Measurements from ENCODE around the gene MTARC2.

MTARC2 gene

DNA sequence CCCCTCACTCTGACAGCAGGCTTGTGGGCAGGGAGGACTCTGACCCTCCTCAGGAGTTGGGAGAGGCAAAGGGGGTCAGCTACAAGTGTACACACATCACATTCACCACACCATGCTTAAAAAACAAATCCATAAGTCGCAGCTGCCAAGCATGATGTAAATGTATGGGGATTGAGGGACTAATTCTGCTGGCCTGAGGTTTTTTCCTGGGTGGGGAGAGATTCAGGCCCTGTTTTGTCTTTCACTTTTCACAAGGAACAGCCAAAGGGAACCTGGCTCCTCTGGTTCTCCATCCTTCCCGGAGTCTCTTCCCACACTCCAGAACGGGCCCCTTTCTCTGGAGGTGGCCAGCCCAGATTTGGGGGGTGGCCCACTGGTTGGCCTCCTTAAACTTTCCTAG, 1.3 kb upstream of the MTARC2 start:
- Histone ChIP-seq H3K9ac (ENCODE audit: low read length) (no peak overlapping the region), H3K9me2 (replicated peaks; ENCODE audit: insufficient read depth, low read length) (no peaks in the 10 kb centered on the region), H4K20me1 (ENCODE audit: low read depth, low read length) (no peaks in the 10 kb centered on the region), H3K4me3 (ENCODE audit: insufficient read depth, low read length, poor library complexity, severe bottlenecking) (no peak overlapping the region), H2AFZ (ENCODE audit: low read depth, low read length, severe bottlenecking) (no peak overlapping the region), H3K27ac (ENCODE audit: low read depth, low read length) (no peak overlapping the region), H3K79me2 (ENCODE audit: insufficient read depth, low read length) (no peaks in the 10 kb centered on the region), H3K27me3 (ENCODE audit: low read length) (no peaks in the 10 kb centered on the region), H3K4me2 (ENCODE audit: low read depth, low read length, poor library complexity, severe bottlenecking) (no peak overlapping the region), H3F3A (ENCODE audit: insufficient read depth) (no peaks in the 10 kb centered on the region), H3K36me3 (ENCODE audit: low read length) (no peaks in the 10 kb centered on the region), H3K9me3 (ENCODE audit: insufficient read depth, low read length) (no peaks in the 10 kb centered on the region)
- TF ChIP-seq, protein P1, sequence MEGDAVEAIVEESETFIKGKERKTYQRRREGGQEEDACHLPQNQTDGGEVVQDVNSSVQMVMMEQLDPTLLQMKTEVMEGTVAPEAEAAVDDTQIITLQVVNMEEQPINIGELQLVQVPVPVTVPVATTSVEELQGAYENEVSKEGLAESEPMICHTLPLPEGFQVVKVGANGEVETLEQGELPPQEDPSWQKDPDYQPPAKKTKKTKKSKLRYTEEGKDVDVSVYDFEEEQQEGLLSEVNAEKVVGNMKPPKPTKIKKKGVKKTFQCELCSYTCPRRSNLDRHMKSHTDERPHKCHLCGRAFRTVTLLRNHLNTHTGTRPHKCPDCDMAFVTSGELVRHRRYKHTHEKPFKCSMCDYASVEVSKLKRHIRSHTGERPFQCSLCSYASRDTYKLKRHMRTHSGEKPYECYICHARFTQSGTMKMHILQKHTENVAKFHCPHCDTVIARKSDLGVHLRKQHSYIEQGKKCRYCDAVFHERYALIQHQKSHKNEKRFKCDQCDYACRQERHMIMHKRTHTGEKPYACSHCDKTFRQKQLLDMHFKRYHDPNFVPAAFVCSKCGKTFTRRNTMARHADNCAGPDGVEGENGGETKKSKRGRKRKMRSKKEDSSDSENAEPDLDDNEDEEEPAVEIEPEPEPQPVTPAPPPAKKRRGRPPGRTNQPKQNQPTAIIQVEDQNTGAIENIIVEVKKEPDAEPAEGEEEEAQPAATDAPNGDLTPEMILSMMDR (IDR thresholded peaks at IDR 0.05; ENCODE audit: insufficient read depth, low read length, poor library complexity, severe bottlenecking) = no peak
- no peak for TF ChIP-seq EZH2phosphoT487 (conservative IDR thresholded peaks at IDR 0.05; ENCODE audit: low read length)

DNA sequence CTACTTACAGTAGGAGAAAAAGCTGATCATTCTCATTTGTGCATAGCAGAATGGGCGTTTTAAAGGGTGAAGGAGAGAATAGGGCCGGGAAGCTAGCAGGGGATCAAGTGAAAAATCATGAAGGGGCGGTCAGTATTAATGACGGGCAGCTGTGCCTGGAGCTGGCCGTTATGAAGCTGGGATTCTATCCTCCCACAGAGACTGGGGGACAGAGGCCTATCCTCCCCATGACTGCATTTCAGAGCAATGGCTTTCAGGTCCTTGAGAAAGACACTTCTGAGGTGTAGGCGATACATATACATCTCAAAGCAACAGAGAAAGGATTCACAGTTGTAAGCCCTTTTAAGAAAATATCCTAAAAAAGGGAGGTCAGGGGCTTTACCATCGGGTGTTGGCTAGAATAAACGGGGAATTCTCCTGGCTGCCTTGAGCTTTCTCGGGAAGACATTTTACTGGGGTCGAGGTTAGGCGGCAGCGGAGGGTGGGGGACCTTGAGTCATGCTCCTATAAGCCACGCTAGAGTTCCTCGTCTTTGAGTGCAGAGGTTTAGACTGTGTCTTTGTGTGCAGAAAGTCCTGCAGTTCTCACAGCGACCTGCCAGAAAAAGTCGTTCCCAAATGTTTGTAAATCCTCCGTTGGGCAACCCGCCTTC, 559 bp upstream of the MTARC2 start:
- H3K9ac ChIP-seq (ENCODE audit: low read length) = no peak overlapping the region
- H3K9me3 ChIP-seq (ENCODE audit: insufficient read depth, low read length) = no peaks in the 10 kb centered on the region
- no peaks in the 10 kb centered on the region for H3K27me3 ChIP-seq (ENCODE audit: low read length)
- H4K20me1 ChIP-seq (ENCODE audit: low read depth, low read length) = no peaks in the 10 kb centered on the region
- H3K4me3 ChIP-seq (ENCODE audit: insufficient read depth, low read length, poor library complexity, severe bottlenecking) = no peak overlapping the region
- no peaks in the 10 kb centered on the region for H3K79me2 ChIP-seq (ENCODE audit: insufficient read depth, low read length)
- no peak overlapping the region for H3K27ac ChIP-seq (ENCODE audit: low read depth, low read length)
- no peaks in the 10 kb centered on the region for H3K36me3 ChIP-seq (ENCODE audit: low read length)
- H3K4me2 ChIP-seq (ENCODE audit: low read depth, low read length, poor library complexity, severe bottlenecking) = no peak overlapping the region
- H2AFZ ChIP-seq (ENCODE audit: low read depth, low read length, severe bottlenecking) = no peak overlapping the region
- no peaks in the 10 kb centered on the region for H3K9me2 ChIP-seq (replicated peaks; ENCODE audit: insufficient read depth, low read length)
- TF ChIP-seq, protein P1 (IDR thresholded peaks at IDR 0.05; ENCODE audit: insufficient read depth, low read length, poor library complexity, severe bottlenecking) = no peak
- TF ChIP-seq EZH2phosphoT487 (conservative IDR thresholded peaks at IDR 0.05; ENCODE audit: low read length) = no peak
- H3F3A ChIP-seq (ENCODE audit: insufficient read depth) = no peaks in the 10 kb centered on the region

DNA sequence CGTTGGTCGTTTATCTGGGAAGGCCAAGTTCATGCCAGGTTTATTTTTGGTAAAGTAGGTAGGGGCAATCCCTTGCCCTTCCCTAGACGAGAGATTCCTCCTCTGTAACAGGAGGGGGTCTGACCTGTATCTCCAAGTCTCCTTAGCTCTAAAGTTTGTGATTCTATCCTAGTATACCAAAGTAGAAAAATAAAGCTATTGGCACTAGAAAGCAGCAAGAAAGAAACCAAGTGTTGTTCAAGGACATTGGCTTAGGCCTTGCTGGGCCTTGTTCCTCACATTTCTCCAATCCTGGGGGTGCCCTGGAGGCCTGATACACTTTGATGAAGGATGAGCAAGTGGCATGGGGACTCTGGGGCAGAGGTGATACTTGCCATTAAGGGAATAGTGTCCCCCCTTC, 814 bp downstream of the MTARC2 start:
- TF ChIP-seq, protein P1 (IDR thresholded peaks at IDR 0.05; ENCODE audit: insufficient read depth, low read length, poor library complexity, severe bottlenecking) = no peak
- no peak for TF ChIP-seq EZH2phosphoT487 (conservative IDR thresholded peaks at IDR 0.05; ENCODE audit: low read length)
- Histone ChIP-seq H2AFZ (ENCODE audit: low read depth, low read length, severe bottlenecking) (no peak overlapping the region), H3K27me3 (ENCODE audit: low read length) (no peaks in the 10 kb centered on the region), H3K9ac (ENCODE audit: low read length) (no peak overlapping the region), H3K79me2 (ENCODE audit: insufficient read depth, low read length) (no peaks in the 10 kb centered on the region), H3K4me2 (ENCODE audit: low read depth, low read length, poor library complexity, severe bottlenecking) (no peak overlapping the region), H3K9me3 (ENCODE audit: insufficient read depth, low read length) (no peaks in the 10 kb centered on the region), H3K9me2 (replicated peaks; ENCODE audit: insufficient read depth, low read length) (no peaks in the 10 kb centered on the region), H3F3A (ENCODE audit: insufficient read depth) (no peaks in the 10 kb centered on the region), H4K20me1 (ENCODE audit: low read depth, low read length) (no peaks in the 10 kb centered on the region), H3K36me3 (ENCODE audit: low read length) (no peaks in the 10 kb centered on the region), H3K4me3 (ENCODE audit: insufficient read depth, low read length, poor library complexity, severe bottlenecking) (no peak overlapping the region), H3K27ac (ENCODE audit: low read depth, low read length) (no peak overlapping the region)
